GM23248 (cell line): ENCODE results near the gene ZPBP. TPM values are rescaled to one million over a fixed set of nuclear protein-coding genes. Genes with fewer than 3 reads are reported as not detected.
"Not testable (repeated sequence)": the region's sequence is repeated elsewhere in the genome, so short reads cannot be mapped to it uniquely, and the experiment has no call there.

ENCODE experiments used
- DNase-seq: peaks from one replicate; pipeline ENCODE4 v3.0.0-alpha.2; 2015
- H2AFZ ChIP-seq: fragments of 200-600 bp; sonication (generic); 2 replicates; pipeline ENCODE4 v1.6.1; 2016; ENCODE audit warnings: antibody characterized with exemption
- H3F3A ChIP-seq: fragments of 200-600 bp; sonication (generic); 2 replicates; pipeline ENCODE4 v1.6.1; 2016; ENCODE audit warnings: mild to moderate bottlenecking, antibody characterized with exemption, mixed run types; ENCODE audit not compliant: insufficient read depth
- H3K27ac ChIP-seq: fragments of 200-600 bp; sonication (generic); 2 replicates; pipeline ENCODE4 v1.5.1; 2016; ENCODE audit warnings: mild to moderate bottlenecking
- H3K27me3 ChIP-seq: fragments of 200-600 bp; sonication (generic); replicated peaks from 2 replicates; pipeline ENCODE4 v1.6.1; 2016; ENCODE audit warnings: mild to moderate bottlenecking; ENCODE audit not compliant: insufficient read depth
- H3K36me3 ChIP-seq: fragments of 200-600 bp; sonication (generic); 2 replicates; pipeline ENCODE4 v1.6.1; 2016; ENCODE audit warnings: low read depth, mild to moderate bottlenecking
- H3K4me1 ChIP-seq: fragments of 200-600 bp; sonication (generic); 2 replicates; pipeline ENCODE4 v1.6.1; 2016; ENCODE audit warnings: mild to moderate bottlenecking; ENCODE audit not compliant: insufficient read depth
- H3K4me2 ChIP-seq: fragments of 200-600 bp; sonication (generic); one replicate; pipeline ENCODE4 v1.6.1; 2016; ENCODE audit warnings: mild to moderate bottlenecking; ENCODE audit not compliant: unreplicated experiment
- H3K4me3 ChIP-seq: fragments of 200-600 bp; sonication (generic); 2 replicates; pipeline ENCODE4 v1.5.1; 2016; ENCODE audit warnings: mild to moderate bottlenecking
- H3K79me2 ChIP-seq: fragments of 200-600 bp; sonication (generic); 2 replicates; pipeline ENCODE4 v1.6.1; 2016; ENCODE audit warnings: mild to moderate bottlenecking; ENCODE audit not compliant: insufficient read depth
- H3K9ac ChIP-seq: fragments of 200-600 bp; sonication (generic); 2 replicates; pipeline ENCODE4 v1.6.1; 2016; ENCODE audit warnings: mild to moderate bottlenecking
- H3K9me2 ChIP-seq: fragments of 200-600 bp; sonication (generic); 2 replicates; pipeline ENCODE4 v1.6.1; 2016; ENCODE audit warnings: mixed run types, mild to moderate bottlenecking, moderate library complexity; ENCODE audit not compliant: insufficient read depth
- H3K9me3 ChIP-seq: fragments of 200-600 bp; sonication (generic); one replicate; pipeline ENCODE4 v1.6.1; 2017; ENCODE audit warnings: low read depth
- H4K20me1 ChIP-seq: fragments of 200-600 bp; sonication (generic); 2 replicates; pipeline ENCODE4 v1.6.0; 2016; ENCODE audit not compliant: insufficient read depth
- EZH2 ChIP-seq: fragments of 200-600 bp; sonication (generic); IDR thresholded peaks from 2 replicates; pipeline ENCODE4 v1.6.1; 2018; ENCODE audit warnings: antibody characterized with exemption, mild to moderate bottlenecking; ENCODE audit not compliant: insufficient read depth, poor library complexity, severe bottlenecking
- EZH2phosphoT487 ChIP-seq: fragments of 200-600 bp; sonication (generic); IDR thresholded peaks from 2 replicates; pipeline ENCODE4 v1.6.1; 2018; ENCODE audit warnings: antibody characterized with exemption, moderate library complexity, mild to moderate bottlenecking, low read depth; ENCODE audit not compliant: insufficient read depth
- WGBS, 2 experiments: methylation state at CpG; one replicate each; pipeline ENCODE4 v1.1.6; 2015 to 2017; ENCODE audit warnings: low lambda C conversion rate in 2 of 2, low coverage in 1 of 2; ENCODE audit errors: missing lambda C conversion rate in 2 of 2; 5-methylcytosine and 5-hydroxymethylcytosine counted together
- in situ Hi-C: fragments of 300-500 bp; cut with MboI; formaldehyde crosslinking; loops from 2 replicates; pipeline ENCODE4 v1.15.0; 2020
- polyA plus RNA-seq: library from polyadenylated mRNA; unstranded; fragments of >200 nt; fragmentation: Nextera tagmentation; extraction: Ambion mirVana; gene quantifications from 2 replicates; pipeline ENCODE4 v1.2.1, GENCODE V29; 2016
- total RNA-seq: library from RNA; depleted of rRNA; stranded (reverse); fragments of >200 nt; shearing (Covaris generic); gene quantifications from 2 replicates; pipeline ENCODE4 v1.2.3, GENCODE V29; 2014

The ZPBP gene
- total and polyA plus RNA-seq, 2 experiments from 2014 or later = not detected

DNA sequence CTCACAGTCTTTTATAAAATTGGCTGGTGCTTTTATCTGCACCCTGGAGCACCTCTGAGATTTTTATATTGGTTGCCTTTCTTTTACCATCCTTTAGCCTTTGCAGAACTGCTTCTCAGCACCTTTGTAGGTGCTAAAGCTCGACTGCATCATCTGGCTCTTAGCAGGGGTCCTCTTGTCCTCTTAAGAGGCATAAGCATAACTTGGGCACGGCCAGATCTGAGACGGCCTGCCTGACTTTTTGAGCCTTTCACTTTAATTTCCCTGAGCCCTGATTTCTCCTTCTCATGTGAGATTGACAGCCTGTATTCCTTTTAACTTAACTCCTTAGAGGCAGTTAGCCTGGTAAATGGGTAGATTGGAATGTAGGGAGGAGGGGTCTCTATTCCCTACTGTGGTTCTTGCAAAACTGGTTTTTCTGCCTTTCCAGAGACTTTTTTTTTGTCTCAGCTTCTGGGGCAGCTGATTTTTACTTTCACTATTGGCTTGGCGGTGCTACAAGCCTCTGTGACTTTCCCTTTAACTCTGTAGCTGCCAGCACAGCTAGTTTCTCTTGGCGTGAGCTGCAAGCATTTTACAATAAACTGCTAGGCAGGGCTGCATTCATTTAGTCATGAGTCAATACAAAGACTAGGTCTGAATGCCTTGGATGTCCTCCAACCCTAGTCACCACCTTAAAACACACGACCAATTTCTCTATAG, 24.0 kb downstream of the ZPBP start:
- peak; percentile 85 for DNase-seq
- peak overlapping the region; percentile 89 for H2AFZ ChIP-seq

DNA sequence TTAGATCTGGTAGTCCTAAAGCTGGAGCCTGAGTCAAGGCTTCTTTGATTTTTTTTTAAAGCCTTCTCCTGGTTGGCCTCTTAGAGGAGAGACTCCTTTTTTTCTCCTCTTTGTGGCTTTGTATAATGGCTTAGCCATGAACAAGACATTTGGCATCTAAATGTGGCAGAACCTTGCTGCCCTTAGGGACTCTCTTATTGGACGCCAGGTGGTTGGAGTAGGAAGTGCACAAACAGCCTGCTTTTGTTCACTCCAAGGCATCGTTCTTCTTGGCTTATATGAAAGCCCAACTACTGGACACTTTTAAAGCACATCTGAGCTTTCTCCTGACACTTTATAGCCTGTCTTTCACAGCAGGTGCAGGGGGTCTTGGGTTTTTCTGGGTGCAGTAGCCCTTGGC, 25.0 kb downstream of the ZPBP start:
- peak; percentile 40 for DNase-seq
- 0% methylated on average over 2 of the region's 2 CpGs for WGBS, 2 experiments
- no peaks in the 10 kb centered on the region for H3K27me3 ChIP-seq
- H3K36me3 ChIP-seq = no peaks in the 10 kb centered on the region
- H3K27ac ChIP-seq = no peak overlapping the region
- no peaks in the 10 kb centered on the region for H3K9me3 ChIP-seq
- H4K20me1 ChIP-seq = no peaks in the 10 kb centered on the region
- peak overlapping the region; percentile 97 for H3K4me2 ChIP-seq
- H3K4me1 ChIP-seq = peaks cover 6% of the 10 kb centered on the region; the same call in 1 of the 2 replicates
- H2AFZ ChIP-seq = peak overlapping the region; percentile 89
- no peaks in the 10 kb centered on the region for H3K79me2 ChIP-seq
- H3F3A ChIP-seq = no peaks in the 10 kb centered on the region
- H3K9me2 ChIP-seq = no peaks in the 10 kb centered on the region
- no peak for TF ChIP-seq EZH2phosphoT487
- no peak for TF ChIP-seq EZH2
- no peak overlapping the region for H3K9ac ChIP-seq
- H3K4me3 ChIP-seq = peak overlapping the region; percentile 75
- in situ Hi-C loops = no loop called here

More for the DNA sequence above, 24.0 kb downstream of the ZPBP start:
- no peaks in the 10 kb centered on the region for H3F3A ChIP-seq
- WGBS, 2 experiments = 0 to 3% methylated on average over 6 of the region's 6 CpGs
- no peak overlapping the region for H3K27ac ChIP-seq
- TF ChIP-seq EZH2 = no peak
- no peak for TF ChIP-seq EZH2phosphoT487
- peak overlapping the region; percentile 74 for H3K9ac ChIP-seq
- H3K79me2 ChIP-seq = no peaks in the 10 kb centered on the region
- peaks cover 6% of the 10 kb centered on the region; the same call in 1 of the 2 replicates for H3K4me1 ChIP-seq
- H3K9me3 ChIP-seq = no peaks in the 10 kb centered on the region
- H4K20me1 ChIP-seq = no peaks in the 10 kb centered on the region
- no peaks in the 10 kb centered on the region for H3K9me2 ChIP-seq
- peak overlapping the region; percentile 75 for H3K4me3 ChIP-seq
- in situ Hi-C loops = no loop called here
- H3K4me2 ChIP-seq = peak overlapping the region; percentile 97
- no peaks in the 10 kb centered on the region for H3K36me3 ChIP-seq
- H3K27me3 ChIP-seq = no peaks in the 10 kb centered on the region

DNA sequence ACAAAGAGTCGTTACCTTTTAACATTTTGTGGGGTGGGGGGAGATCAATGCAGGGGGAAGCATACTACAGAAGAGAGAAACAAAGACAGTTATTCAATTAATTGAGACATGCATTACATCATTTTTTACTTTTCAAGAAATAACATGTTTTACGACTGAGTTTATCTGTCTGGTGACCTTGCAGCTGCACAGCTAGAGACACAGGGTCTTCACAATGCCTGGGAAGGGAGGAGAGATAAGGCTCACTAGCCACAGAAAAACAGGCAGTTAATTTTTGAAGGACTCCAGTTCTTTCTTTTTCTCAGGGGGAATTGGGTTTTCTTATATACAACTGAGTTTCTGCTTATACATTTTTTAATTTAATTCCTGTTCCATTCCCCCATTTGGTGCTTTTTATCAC, 30.1 kb downstream of the ZPBP start:
- no peaks in the 10 kb centered on the region for H3K27me3 ChIP-seq
- H3K9ac ChIP-seq = no peak overlapping the region
- H3K9me2 ChIP-seq = no peaks in the 10 kb centered on the region
- H3K27ac ChIP-seq = no peak overlapping the region
- no peak overlapping the region for H3K4me2 ChIP-seq
- TF ChIP-seq EZH2 = no peak
- TF ChIP-seq EZH2phosphoT487 = no peak
- H3K79me2 ChIP-seq = no peaks in the 10 kb centered on the region
- H3K9me3 ChIP-seq = no peaks in the 10 kb centered on the region
- WGBS, 2 experiments = 35 to 37% methylated on average over 2 of the region's 2 CpGs
- H3K36me3 ChIP-seq = no peaks in the 10 kb centered on the region
- H3F3A ChIP-seq = no peaks in the 10 kb centered on the region
- no peak overlapping the region for H3K4me3 ChIP-seq
- in situ Hi-C loops = no loop called here
- H2AFZ ChIP-seq = no peak overlapping the region
- H3K4me1 ChIP-seq = no peaks in the 10 kb centered on the region
- no peaks in the 10 kb centered on the region for H4K20me1 ChIP-seq
- no peak for DNase-seq

DNA sequence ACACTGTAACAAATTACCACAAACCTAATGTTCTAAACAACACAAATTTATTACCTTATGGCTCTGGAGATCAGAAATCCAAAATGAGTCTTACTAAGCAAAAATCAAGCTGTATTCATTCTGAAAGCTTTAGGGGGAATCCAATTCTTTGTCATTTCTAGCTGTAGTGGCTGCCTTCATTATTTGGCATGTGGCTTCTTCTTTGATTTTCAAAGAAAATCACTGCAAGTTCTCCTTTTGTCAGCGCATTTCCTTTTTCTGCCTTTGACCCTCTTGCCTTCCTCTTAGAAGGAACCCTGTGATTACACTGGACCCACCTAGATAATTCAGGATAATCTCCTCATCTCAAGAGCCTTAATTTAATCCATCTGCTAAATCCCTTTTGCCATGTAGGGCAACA, 36.9 kb downstream of the ZPBP start:
- Histone ChIP-seq H3K79me2 (no peaks in the 10 kb centered on the region), H3K9me2 (no peaks in the 10 kb centered on the region), H2AFZ (no peak overlapping the region), H4K20me1 (no peaks in the 10 kb centered on the region), H3K27ac (no peak overlapping the region), H3K9me3 (no peaks in the 10 kb centered on the region), H3K9ac (no peak overlapping the region), H3K4me1 (no peaks in the 10 kb centered on the region), H3K4me3 (no peak overlapping the region), H3K36me3 (no peaks in the 10 kb centered on the region), H3F3A (no peaks in the 10 kb centered on the region), H3K27me3 (no peaks in the 10 kb centered on the region), H3K4me2 (no peak overlapping the region)
- 48 to 76% methylated on average over 1 of the region's 1 CpG for WGBS, 2 experiments
- no peak for DNase-seq
- TF ChIP-seq EZH2phosphoT487 = no peak
- no peak for TF ChIP-seq EZH2
- in situ Hi-C loops = no loop called here

DNA sequence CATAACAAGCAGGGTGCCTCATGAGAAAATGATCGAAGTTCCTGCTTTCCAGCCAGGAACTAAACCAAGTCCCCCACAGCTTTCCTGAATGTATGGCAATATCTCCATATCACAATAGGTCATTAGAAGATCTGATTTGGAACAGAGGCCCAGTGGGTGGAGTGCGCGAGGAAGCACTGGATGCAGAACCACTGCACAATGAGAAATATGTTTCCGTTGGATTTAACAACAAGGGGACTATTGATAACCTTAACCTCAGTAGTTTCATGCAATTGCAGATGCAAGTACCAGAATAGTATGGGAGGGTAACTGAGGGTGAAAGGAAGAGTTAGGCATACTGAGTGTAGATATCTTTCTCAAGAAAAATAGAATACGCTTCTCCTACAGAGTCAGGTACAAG, 45.3 kb downstream of the ZPBP start:
- Histone ChIP-seq H3K79me2 (no peaks in the 10 kb centered on the region), H3K4me1 (no peaks in the 10 kb centered on the region), H3F3A (no peaks in the 10 kb centered on the region), H3K9me2 (no peaks in the 10 kb centered on the region), H2AFZ (no peak overlapping the region), H3K4me2 (no peak overlapping the region), H3K9me3 (no peaks in the 10 kb centered on the region), H4K20me1 (no peaks in the 10 kb centered on the region), H3K27me3 (no peaks in the 10 kb centered on the region), H3K27ac (no peak overlapping the region), H3K9ac (no peak overlapping the region), H3K36me3 (no peaks in the 10 kb centered on the region), H3K4me3 (no peak overlapping the region)
- WGBS, 2 experiments = 39 to 43% methylated on average over 5 of the region's 5 CpGs
- DNase-seq = no peak
- in situ Hi-C loops = no loop called here
- no peak for TF ChIP-seq EZH2
- no peak for TF ChIP-seq EZH2phosphoT487

DNA sequence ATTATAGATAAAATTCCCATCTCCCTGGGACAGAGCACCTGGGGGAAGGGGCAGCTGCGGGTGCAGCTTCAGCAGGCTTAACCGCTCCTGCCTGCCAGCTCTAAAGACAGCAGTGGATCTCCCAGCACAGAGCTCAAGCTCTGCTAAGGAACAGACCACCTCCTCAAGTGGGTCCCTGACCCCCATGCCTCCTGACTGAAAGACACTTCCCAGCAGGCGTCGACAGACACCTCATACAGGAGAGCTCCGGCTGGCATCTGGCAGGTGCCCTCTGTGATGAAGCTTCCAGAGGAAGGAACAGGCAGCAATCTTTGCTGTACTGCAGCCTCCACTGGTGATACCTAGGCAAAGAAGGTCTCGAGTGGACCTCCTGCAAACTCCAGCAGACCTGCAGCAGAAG, 51.9 kb downstream of the ZPBP start:
- H3K27me3 ChIP-seq, DNase-seq, H4K20me1 ChIP-seq, H3K27ac ChIP-seq, H3K4me3 ChIP-seq, in situ Hi-C loops, H3K9ac ChIP-seq, H2AFZ ChIP-seq, H3F3A ChIP-seq, H3K9me2 ChIP-seq, H3K36me3 ChIP-seq, H3K79me2 ChIP-seq, H3K4me1 ChIP-seq, H3K4me2 ChIP-seq, H3K9me3 ChIP-seq: not testable (repeated sequence)
- 40 to 41% methylated on average over 6 of the region's 6 CpGs for WGBS, 2 experiments
